ENCODE data around the gene DSTYK.
"Not testable (repeated sequence)": the region's sequence is repeated elsewhere in the genome, so short reads cannot be mapped to it uniquely, and the experiment has no call there.

Gene DSTYK

GRCh38 chr1:205162301-205162700 lies 49.2 kb downstream of the DSTYK start:
- Histone ChIP-seq H2BK15ac (replicated peaks; ENCODE audit: low read depth) (no peak overlapping the region), H3K18ac (ENCODE audit: low read length) (no peak overlapping the region), H3K56ac (ENCODE audit: low read length) (no peak overlapping the region), H4K5ac (ENCODE audit: low read length) (no peak overlapping the region), H3K79me2 (ENCODE audit: control insufficient read depth, insufficient read depth, low read length) (no peaks in the 10 kb centered on the region), H3K36me3 (ENCODE audit: control insufficient read depth, insufficient read depth, low read length) (peaks cover 5% of the 10 kb centered on the region), H3K4me2 (ENCODE audit: low read length) (no peak overlapping the region), H2BK5ac (ENCODE audit: low read length) (no peak overlapping the region), H3K23ac (ENCODE audit: low read length) (no peak overlapping the region), H3K4me1 (ENCODE audit: control insufficient read depth, low read depth, low read length) (no peaks in the 10 kb centered on the region), H3K79me1 (ENCODE audit: low read length) (no peaks in the 10 kb centered on the region), H2BK120ac (ENCODE audit: low read depth, low read length) (no peak overlapping the region), H3K9ac (ENCODE audit: low read length) (no peak overlapping the region), H3K27ac (ENCODE audit: low read depth, low read length) (no peak overlapping the region), H2AK5ac (ENCODE audit: low read length) (no peak overlapping the region), H4K8ac (ENCODE audit: low read depth, low read length) (no peak overlapping the region), H3K4ac (ENCODE audit: low read depth, low read length) (no peak overlapping the region), H3K27me3 (ENCODE audit: insufficient read depth, low read length, poor library complexity) (no peaks in the 10 kb centered on the region), H3K4me3 (ENCODE audit: low read length) (no peak overlapping the region)
- no peak for DNase-seq
- WGBS (ENCODE audit: extremely low coverage, insufficient coverage, low lambda C conversion rate), result no CpG with 5 or more reads among the region's 1 CpG

- no peak overlapping the region for H3K27ac ChIP-seq (ENCODE audit: low read depth, low read length)
- H2AK5ac ChIP-seq (ENCODE audit: low read length), result no peak overlapping the region
- no peak overlapping the region for H3K9ac ChIP-seq (ENCODE audit: low read length)
- no peak overlapping the region for H2BK15ac ChIP-seq (replicated peaks; ENCODE audit: low read depth)
- H3K56ac ChIP-seq (ENCODE audit: low read length), result no peak overlapping the region
- no peak overlapping the region for H3K23ac ChIP-seq (ENCODE audit: low read length)
- no peak overlapping the region for H2BK120ac ChIP-seq (ENCODE audit: low read depth, low read length)
- H3K4me3 ChIP-seq (ENCODE audit: low read length), result no peak overlapping the region
- H3K4me2 ChIP-seq (ENCODE audit: low read length), result no peak overlapping the region
- H4K8ac ChIP-seq (ENCODE audit: low read depth, low read length), result no peak overlapping the region
- H2BK5ac ChIP-seq (ENCODE audit: low read length), result no peak overlapping the region
- no peak for DNase-seq
- no peaks in the 10 kb centered on the region for H3K4me1 ChIP-seq (ENCODE audit: control insufficient read depth, low read depth, low read length)
- H3K4ac ChIP-seq (ENCODE audit: low read depth, low read length), result no peak overlapping the region
- no peaks in the 10 kb centered on the region for H3K79me2 ChIP-seq (ENCODE audit: control insufficient read depth, insufficient read depth, low read length)
- H3K27me3 ChIP-seq (ENCODE audit: insufficient read depth, low read length, poor library complexity), result no peaks in the 10 kb centered on the region
- H4K5ac ChIP-seq (ENCODE audit: low read length), result no peak overlapping the region
- no peak overlapping the region for H3K18ac ChIP-seq (ENCODE audit: low read length)
- H3K36me3 ChIP-seq (ENCODE audit: control insufficient read depth, insufficient read depth, low read length), result peaks cover 8% of the 10 kb centered on the region
- no peaks in the 10 kb centered on the region for H3K79me1 ChIP-seq (ENCODE audit: low read length)
- no CpG with 5 or more reads among the region's 6 CpGs for WGBS (ENCODE audit: extremely low coverage, insufficient coverage, low lambda C conversion rate)
Measured at GRCh38 chr1:205161076-205161475, 50.4 kb downstream of the DSTYK start.

- H3K56ac ChIP-seq (ENCODE audit: low read length), result no peak overlapping the region
- H2AK5ac ChIP-seq (ENCODE audit: low read length), result no peak overlapping the region
- no peak overlapping the region for H4K5ac ChIP-seq (ENCODE audit: low read length)
- H3K4me3 ChIP-seq (ENCODE audit: low read length), result no peak overlapping the region
- H3K36me3 ChIP-seq (ENCODE audit: control insufficient read depth, insufficient read depth, low read length), result peaks cover 8% of the 10 kb centered on the region
- H2BK5ac ChIP-seq (ENCODE audit: low read length), result no peak overlapping the region
- H3K23ac ChIP-seq (ENCODE audit: low read length), result no peak overlapping the region
- H4K8ac ChIP-seq (ENCODE audit: low read depth, low read length), result no peak overlapping the region
- no peak for DNase-seq
- H3K27me3 ChIP-seq (ENCODE audit: insufficient read depth, low read length, poor library complexity), result no peaks in the 10 kb centered on the region
- no peaks in the 10 kb centered on the region for H3K79me1 ChIP-seq (ENCODE audit: low read length)
- H3K4me2 ChIP-seq (ENCODE audit: low read length), result no peak overlapping the region
- H3K18ac ChIP-seq (ENCODE audit: low read length), result no peak overlapping the region
- no peak overlapping the region for H3K9ac ChIP-seq (ENCODE audit: low read length)
- H2BK15ac ChIP-seq (replicated peaks; ENCODE audit: low read depth), result no peak overlapping the region
- H3K4me1 ChIP-seq (ENCODE audit: control insufficient read depth, low read depth, low read length), result no peaks in the 10 kb centered on the region
- WGBS (ENCODE audit: extremely low coverage, insufficient coverage, low lambda C conversion rate), result no CpG with 5 or more reads among the region's 2 CpGs
- no peak overlapping the region for H2BK120ac ChIP-seq (ENCODE audit: low read depth, low read length)
- H3K4ac ChIP-seq (ENCODE audit: low read depth, low read length), result no peak overlapping the region
- no peak overlapping the region for H3K27ac ChIP-seq (ENCODE audit: low read depth, low read length)
- no peaks in the 10 kb centered on the region for H3K79me2 ChIP-seq (ENCODE audit: control insufficient read depth, insufficient read depth, low read length)
Measured at GRCh38 chr1:205158048-205158616, 53.4 kb downstream of the DSTYK start.

GRCh38 chr1:205155665-205156377 lies 55.7 kb downstream of the DSTYK start:
- no CpG with 5 or more reads among the region's 3 CpGs for WGBS (ENCODE audit: extremely low coverage, insufficient coverage, low lambda C conversion rate)
- H4K5ac ChIP-seq (ENCODE audit: low read length); H4K8ac ChIP-seq (ENCODE audit: low read depth, low read length); H2AK5ac ChIP-seq (ENCODE audit: low read length); H3K36me3 ChIP-seq (ENCODE audit: control insufficient read depth, insufficient read depth, low read length); DNase-seq; H3K4me1 ChIP-seq (ENCODE audit: control insufficient read depth, low read depth, low read length); H2BK15ac ChIP-seq (replicated peaks; ENCODE audit: low read depth); H3K79me2 ChIP-seq (ENCODE audit: control insufficient read depth, insufficient read depth, low read length); H3K79me1 ChIP-seq (ENCODE audit: low read length); H3K18ac ChIP-seq (ENCODE audit: low read length); H2BK5ac ChIP-seq (ENCODE audit: low read length); H3K9ac ChIP-seq (ENCODE audit: low read length); H3K23ac ChIP-seq (ENCODE audit: low read length); H3K27ac ChIP-seq (ENCODE audit: low read depth, low read length); H3K4ac ChIP-seq (ENCODE audit: low read depth, low read length); H3K27me3 ChIP-seq (ENCODE audit: insufficient read depth, low read length, poor library complexity); H2BK120ac ChIP-seq (ENCODE audit: low read depth, low read length); H3K56ac ChIP-seq (ENCODE audit: low read length); H3K4me2 ChIP-seq (ENCODE audit: low read length); H3K4me3 ChIP-seq (ENCODE audit: low read length): not testable (repeated sequence)

- no peaks in the 10 kb centered on the region for H3K79me2 ChIP-seq (ENCODE audit: control insufficient read depth, insufficient read depth, low read length)
- H2BK120ac ChIP-seq (ENCODE audit: low read depth, low read length), result no peak overlapping the region
- no peak overlapping the region for H3K4me2 ChIP-seq (ENCODE audit: low read length)
- no peak overlapping the region for H3K23ac ChIP-seq (ENCODE audit: low read length)
- H3K4ac ChIP-seq (ENCODE audit: low read depth, low read length), result no peak overlapping the region
- no peaks in the 10 kb centered on the region for H3K27me3 ChIP-seq (ENCODE audit: insufficient read depth, low read length, poor library complexity)
- no peak overlapping the region for H3K56ac ChIP-seq (ENCODE audit: low read length)
- H3K79me1 ChIP-seq (ENCODE audit: low read length), result no peaks in the 10 kb centered on the region
- no CpG with 5 or more reads among the region's 4 CpGs for WGBS (ENCODE audit: extremely low coverage, insufficient coverage, low lambda C conversion rate)
- H2AK5ac ChIP-seq (ENCODE audit: low read length), result no peak overlapping the region
- H3K36me3 ChIP-seq (ENCODE audit: control insufficient read depth, insufficient read depth, low read length), result peaks cover 3% of the 10 kb centered on the region
- DNase-seq, result no peak
- no peak overlapping the region for H4K5ac ChIP-seq (ENCODE audit: low read length)
- no peaks in the 10 kb centered on the region for H3K4me1 ChIP-seq (ENCODE audit: control insufficient read depth, low read depth, low read length)
- no peak overlapping the region for H4K8ac ChIP-seq (ENCODE audit: low read depth, low read length)
- H3K9ac ChIP-seq (ENCODE audit: low read length), result no peak overlapping the region
- H3K4me3 ChIP-seq (ENCODE audit: low read length), result no peak overlapping the region
- H3K27ac ChIP-seq (ENCODE audit: low read depth, low read length), result no peak overlapping the region
- no peak overlapping the region for H3K18ac ChIP-seq (ENCODE audit: low read length)
- H2BK15ac ChIP-seq (replicated peaks; ENCODE audit: low read depth), result no peak overlapping the region
- H2BK5ac ChIP-seq (ENCODE audit: low read length), result no peak overlapping the region
Measured at GRCh38 chr1:205152505-205152904, 59.0 kb downstream of the DSTYK start.
